ENCODE results near the gene KCNJ13. TPM values are rescaled to one million over a fixed set of nuclear protein-coding genes. Genes with fewer than 3 reads are reported as not detected.

KCNJ13 gene
- total RNA-seq = not detected in 2 replicates

DNA sequence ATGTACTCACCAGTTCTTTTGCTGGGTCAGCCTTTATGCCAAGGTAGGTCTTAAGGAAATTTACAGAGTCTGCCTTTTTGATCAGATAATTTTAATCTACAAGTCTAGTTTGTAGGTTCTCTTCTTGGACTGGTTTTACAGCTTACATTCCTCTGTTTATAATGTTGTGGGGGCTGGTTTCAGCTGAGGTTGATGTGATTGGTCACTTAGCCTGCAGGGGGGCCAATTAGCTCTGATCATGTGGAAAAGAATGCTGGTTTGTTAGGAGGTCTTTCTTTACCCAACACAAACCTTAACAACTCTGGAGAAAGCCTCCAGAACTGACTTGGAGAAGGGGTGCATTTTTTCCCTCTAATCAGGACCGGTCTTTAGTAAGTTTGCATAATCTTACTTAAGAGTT is at the start of gene KCNJ13:
KCNJ13 (minus strand) TSS at position 131 of the 400 bp plus-strand sequence. CDS start 5,203 bp downstream, outside the sequence.

Other genes with a start within 250 kb of the KCNJ13 start
- not detected in 2 replicates for gene CHRNG, start 236.9 kb downstream of the KCNJ13 start, total RNA-seq
- gene TIGD1, start 226.0 kb downstream of the KCNJ13 start, total RNA-seq = 2.7 and 3.7 TPM in 2 replicates
- 78.0 and 88.3 TPM in 2 replicates for gene EIF4E2, start 225.9 kb downstream of the KCNJ13 start, total RNA-seq
- 0.20 TPM in 1 of 2 replicates, not detected in the other for gene EFHD1, start 143.0 kb downstream of the KCNJ13 start, total RNA-seq
- 28.2 and 33.0 TPM in 2 replicates for gene GIGYF2, start 79.2 kb downstream of the KCNJ13 start, total RNA-seq
- gene SNORC, start 93.7 kb upstream of the KCNJ13 start, total RNA-seq = 0.10 and 1.6 TPM in 2 replicates
- 0.53 and 1.1 TPM in 2 replicates for gene NGEF, start 236.7 kb upstream of the KCNJ13 start, total RNA-seq

Measured in mammary microvascular endothelial cell (primary cell).